HuH-7 (cell line): Measurements from ENCODE around the gene MYRIP.
A peak's percentile ranks its signal among the peaks of the same experiment; 100 is the strongest.
"Not testable (repeated sequence)": the region's sequence is repeated elsewhere in the genome, so short reads cannot be mapped to it uniquely, and the experiment has no call there.

Experiments used
- DNase-seq: peaks from one replicate; pipeline ENCODE4 v3.0.0; 2011; ENCODE audit warnings: low spot score

Gene MYRIP

GRCh38 chr3:40237889-40238571, 428.6 kb downstream of the MYRIP start:
- peak; percentile 16 for DNase-seq

DNA sequence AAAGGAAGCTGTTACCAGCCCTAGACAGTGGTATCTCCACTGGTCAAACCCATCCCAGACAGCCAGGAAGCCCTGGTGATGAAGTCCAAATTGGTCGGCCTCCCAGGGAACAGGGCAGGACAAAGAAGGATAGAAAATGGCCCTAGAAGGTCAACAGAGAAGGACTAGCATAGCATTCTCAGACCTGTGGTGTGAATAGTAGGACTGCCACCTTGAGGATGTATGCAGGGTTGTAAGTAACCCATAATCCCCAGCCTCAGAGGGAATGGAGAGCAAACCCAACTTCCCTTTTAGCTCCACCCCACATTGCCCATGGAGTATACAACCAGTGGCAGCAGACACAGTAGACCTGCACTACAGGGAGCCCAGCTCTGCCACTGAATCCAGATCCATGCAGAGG, 431.5 kb downstream of the MYRIP start:
- DNase-seq = no peak

GRCh38 chr3:40242216-40242615, 432.8 kb downstream of the MYRIP start:
- DNase-seq = no peak

DNA sequence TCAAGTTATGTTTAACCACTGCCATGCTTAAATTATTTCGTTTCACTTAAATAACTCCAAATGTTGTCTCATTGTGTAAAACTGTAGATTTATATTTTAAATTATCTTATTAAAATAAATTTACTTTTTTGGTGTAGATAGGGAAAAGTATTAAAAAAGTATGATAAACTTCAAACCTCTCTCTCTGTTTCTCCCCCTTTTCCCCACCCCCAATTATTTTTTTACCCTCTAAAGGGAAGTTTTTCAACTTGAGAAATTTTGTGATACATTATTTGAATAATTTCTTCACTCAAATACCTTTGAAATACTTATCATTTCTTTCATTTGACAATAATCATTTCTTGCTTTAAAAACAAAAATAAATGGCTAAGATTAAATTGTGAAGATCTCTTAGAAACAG, 433.2 kb downstream of the MYRIP start:
- no peak for DNase-seq

GRCh38 chr3:40243056-40243455, 433.6 kb downstream of the MYRIP start:
- DNase-seq = no peak

GRCh38 chr3:40247714-40248454, 438.5 kb downstream of the MYRIP start:
- DNase-seq = no peak

- no peak for DNase-seq
Observed at GRCh38 chr3:40248591-40248990, 439.2 kb downstream of the MYRIP start.

GRCh38 chr3:40249168-40249567, 439.8 kb downstream of the MYRIP start:
- DNase-seq = no peak

DNA sequence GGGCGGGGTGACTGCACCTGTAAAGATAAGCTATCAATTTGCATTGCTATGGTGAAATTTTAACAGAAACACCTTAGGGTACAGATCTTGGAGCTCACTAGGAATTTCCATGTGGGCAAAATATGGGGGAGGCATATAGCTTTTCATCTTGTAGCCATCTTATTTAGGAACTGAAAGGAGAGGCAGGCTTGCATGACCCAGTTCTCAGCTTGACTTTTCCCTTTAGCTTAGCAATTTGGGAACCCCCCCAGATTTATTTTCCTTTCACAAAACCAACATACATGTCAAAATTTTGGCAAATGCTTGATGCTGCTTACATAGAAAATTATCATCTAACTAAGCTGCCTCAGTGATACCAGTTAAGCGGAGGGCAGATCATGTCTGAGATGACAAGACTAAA, 445.1 kb downstream of the MYRIP start:
- DNase-seq = no peak

GRCh38 chr3:40254891-40255290, 445.5 kb downstream of the MYRIP start:
- DNase-seq = no peak

DNA sequence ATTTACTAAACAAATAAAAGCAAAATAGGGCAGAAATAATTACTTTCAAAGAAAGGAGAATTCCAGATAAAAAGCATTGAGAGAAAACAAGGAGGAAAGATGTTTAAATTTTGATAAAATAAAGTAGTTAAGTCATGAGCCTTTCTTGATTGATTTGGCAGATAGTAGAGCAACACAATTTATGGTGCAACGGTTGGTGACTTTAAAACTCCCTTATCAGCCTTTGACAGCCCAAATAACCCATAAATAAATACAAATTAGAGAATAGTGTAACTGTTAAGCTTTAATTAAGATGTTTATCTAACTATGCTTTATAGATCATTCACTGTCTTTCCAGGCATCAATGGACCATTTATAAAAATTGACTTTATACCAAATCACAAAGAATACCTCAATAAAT, 446.1 kb downstream of the MYRIP start:
- no peak for DNase-seq

DNA sequence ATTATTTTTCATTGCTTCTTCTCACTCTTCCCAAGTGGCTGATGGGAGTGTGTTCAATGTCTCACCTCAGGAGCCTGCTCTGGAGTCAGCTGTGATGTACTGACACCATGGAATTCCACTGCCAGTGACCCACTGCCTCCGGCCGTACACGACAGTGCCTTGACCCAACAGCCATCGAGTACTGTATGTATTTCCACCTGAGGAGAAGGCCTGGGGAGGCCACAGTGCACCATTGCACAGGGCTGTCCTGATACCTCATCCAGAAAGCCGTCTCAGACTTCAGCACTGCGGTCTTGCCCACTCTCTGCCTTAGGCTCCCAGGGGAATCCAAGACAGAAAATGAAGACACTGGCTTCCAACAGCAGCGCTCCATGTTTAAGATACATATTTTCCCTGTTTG, 448.7 kb downstream of the MYRIP start:
- DNase-seq = no peak

DNA sequence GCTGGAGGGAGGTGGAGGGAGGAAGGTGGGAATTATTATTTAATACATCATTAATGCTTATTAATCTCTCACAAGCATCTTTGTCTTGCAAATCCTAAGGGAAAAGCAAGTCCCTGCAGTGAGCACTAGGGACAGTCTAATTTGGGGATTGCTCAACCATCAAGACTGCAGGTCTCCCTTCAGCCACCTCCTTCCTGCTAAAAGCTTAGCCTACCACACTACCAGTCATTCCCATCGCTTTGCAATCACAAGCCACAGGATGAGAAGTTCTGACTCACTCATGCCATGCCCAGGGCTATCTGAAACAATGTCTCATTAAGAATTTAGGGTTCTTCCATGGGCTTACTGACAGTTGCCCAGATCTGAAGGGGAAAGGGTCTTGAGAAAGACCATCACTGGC, 449.1 kb downstream of the MYRIP start:
- DNase-seq = no peak

- no peak for DNase-seq
Observed at GRCh38 chr3:40262331-40262730, 452.9 kb downstream of the MYRIP start.

DNA sequence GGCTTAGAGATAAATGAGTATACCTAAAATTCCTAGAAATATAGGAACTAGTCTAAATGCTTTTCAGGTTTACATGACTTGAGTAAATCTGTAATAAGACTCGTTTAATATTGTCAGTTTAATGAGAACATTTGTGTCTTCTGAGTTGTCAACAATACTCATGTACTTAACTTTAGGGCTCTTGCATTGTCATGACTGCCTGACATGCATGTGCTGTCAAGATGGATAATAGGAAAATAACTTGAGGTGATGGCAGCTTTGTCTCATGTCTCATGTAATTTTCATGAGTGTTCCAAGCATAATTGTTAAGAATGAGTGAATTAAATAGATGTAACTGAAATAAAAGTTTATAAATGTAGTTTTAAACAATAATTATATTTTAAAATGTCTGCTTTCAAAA, 455.0 kb downstream of the MYRIP start:
- DNase-seq = no peak

DNA sequence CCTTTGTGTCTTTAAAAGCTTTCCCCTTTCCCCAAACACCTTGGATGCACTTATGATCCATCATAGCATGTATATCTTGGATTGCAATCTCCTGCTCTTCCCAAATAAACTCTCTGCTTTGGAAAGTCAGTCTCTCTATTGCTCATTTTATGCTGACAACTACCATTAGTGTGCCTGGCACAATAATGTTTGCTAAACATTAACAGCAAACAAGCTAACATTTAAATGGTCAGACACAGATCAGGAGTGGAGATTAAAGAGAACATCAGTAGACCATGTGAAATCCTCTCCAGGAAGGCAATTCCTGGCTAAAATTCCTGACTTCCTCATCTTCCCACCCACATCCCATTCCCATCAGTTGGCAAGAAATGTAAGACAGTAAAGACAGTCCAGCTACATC, 455.8 kb downstream of the MYRIP start:
- no peak for DNase-seq

- no peak for DNase-seq
Observed at GRCh38 chr3:40267937-40268724, 458.7 kb downstream of the MYRIP start.

- no peak for DNase-seq
Observed at GRCh38 chr3:40268802-40269524, 459.6 kb downstream of the MYRIP start.

- no peak for DNase-seq
Observed at GRCh38 chr3:40278791-40279190, 469.4 kb downstream of the MYRIP start.

GRCh38 chr3:40281995-40282394, 472.6 kb downstream of the MYRIP start:
- no peak for DNase-seq

- not testable (repeated sequence) for DNase-seq
Observed at GRCh38 chr3:40283057-40283456, 473.6 kb downstream of the MYRIP start.

GRCh38 chr3:40287248-40287647, 477.8 kb downstream of the MYRIP start:
- no peak for DNase-seq
